Ascending aorta (tissue), 2 donors: ENCODE measurements around the gene P4HA2. TPM values are rescaled to one million over a fixed set of nuclear protein-coding genes. Genes with fewer than 3 reads are reported as not detected.
"Not testable (repeated sequence)": the region's sequence is repeated elsewhere in the genome, so short reads cannot be mapped to it uniquely, and the experiment has no call there.

Source experiments
- DNase-seq, 2 donors: peaks; one replicate each; pipeline ENCODE4 v3.0.0-alpha.2; 2019; ENCODE audit warnings: low spot score in 2 of 2
- H3K27ac ChIP-seq, 2 donors: fragments of 200-600 bp; sonication (generic); one replicate each; pipeline ENCODE4 v1.5.1; 2016 to 2017; ENCODE audit warnings: mild to moderate bottlenecking in 1 of 2
- H3K27me3 ChIP-seq: fragments of 200-600 bp; sonication (generic); one replicate; pipeline ENCODE4 v1.5.1; 2017
- H3K36me3 ChIP-seq, 2 donors: fragments of 200-600 bp; sonication (generic); one replicate each; pipeline ENCODE4 v1.5.1; 2016
- H3K4me1 ChIP-seq, 2 donors: fragments of 200-600 bp; sonication (generic); one replicate each; pipeline ENCODE4 v1.5.1; 2016 to 2017; ENCODE audit warnings: mild to moderate bottlenecking in 1 of 2
- H3K4me3 ChIP-seq, 2 donors: fragments of 200-600 bp; sonication (generic); one replicate each; pipeline ENCODE4 v1.5.1; 2016 to 2017; ENCODE audit warnings: mild to moderate bottlenecking in 1 of 2
- H3K9me3 ChIP-seq, 2 donors: fragments of 200-600 bp; sonication (generic); one replicate each; pipeline ENCODE4 v1.5.1; 2016
- CTCF ChIP-seq, 3 experiments: fragments of 200-600 bp in 2 of 3; fragments of 450-650 bp in 1 of 3; sonication (generic) in 2 of 3; IDR thresholded peaks; one replicate each; pipeline ENCODE4 v1.5.1; 2016 to 2019; ENCODE audit warnings: antibody characterized with exemption in 3 of 3, mild to moderate bottlenecking in 1 of 3, moderate library complexity in 1 of 3
- intact Hi-C: fragments of 100-400 bp; cut with DNase I; formaldehyde crosslinking; loops from one replicate; pipeline ENCODE4 v1.15.1; 2023
- total RNA-seq: library from RNA; depleted of rRNA; stranded (reverse); fragments of >200 nt; gene quantifications from one replicate; pipeline ENCODE4 v1.1.0, GENCODE V29; 2016

Gene P4HA2
- total RNA-seq, 1 donor from 2014 or later = 22.6 TPM

GRCh38 chr5:132176521-132176945 lies 51.1 kb downstream of the P4HA2 start:
- Histone ChIP-seq H3K27me3 (no peaks in the 10 kb centered on the region), H3K36me3 (no peaks in the 10 kb centered on the region), H3K9me3 (no peaks in the 10 kb centered on the region), H3K27ac (no peak overlapping the region), H3K4me1 (no peaks in the 10 kb centered on the region), H3K4me3 (no peak overlapping the region)
- TF ChIP-seq CTCF (IDR thresholded peaks at IDR 0.05) = no peak
- DNase-seq = no peak
- intact Hi-C loops = no loop called here

GRCh38 chr5:132162945-132163344 lies 64.7 kb downstream of the P4HA2 start:
- H3K9me3 ChIP-seq = peaks cover 0 to 5% of the 10 kb centered on the region in 2 donors
- no peak for TF ChIP-seq CTCF (IDR thresholded peaks at IDR 0.05)
- H3K4me3 ChIP-seq = no peak overlapping the region
- H3K27me3 ChIP-seq = no peaks in the 10 kb centered on the region
- H3K27ac ChIP-seq = no peak overlapping the region
- no peaks in the 10 kb centered on the region for H3K4me1 ChIP-seq
- H3K36me3 ChIP-seq = no peaks in the 10 kb centered on the region
- intact Hi-C loops = no loop called here
- DNase-seq = no peak

- H3K9me3 ChIP-seq, intact Hi-C loops, H3K27me3 ChIP-seq: not testable (repeated sequence)
Observed at GRCh38 chr5:132161574-132162326, 65.9 kb downstream of the P4HA2 start.

GRCh38 chr5:132156413-132156812 lies 71.2 kb downstream of the P4HA2 start:
- intact Hi-C loops = no loop called here
- Histone ChIP-seq H3K9me3 (peaks cover 4 to 27% of the 10 kb centered on the region in 2 donors), H3K27ac (no peak overlapping the region), H3K36me3 (no peaks in the 10 kb centered on the region), H3K4me1 (no peaks in the 10 kb centered on the region), H3K27me3 (no peaks in the 10 kb centered on the region), H3K4me3 (no peak overlapping the region)
- DNase-seq = no peak
- TF ChIP-seq CTCF (IDR thresholded peaks at IDR 0.05) = no peak

More at GRCh38 chr5:132161574-132162326, 65.9 kb downstream of the P4HA2 start:
- DNase-seq, H3K4me1 ChIP-seq, H3K4me3 ChIP-seq, H3K36me3 ChIP-seq, H3K27ac ChIP-seq: not testable (repeated sequence)

GRCh38 chr5:132150565-132150964 lies 77.1 kb downstream of the P4HA2 start:
- TF ChIP-seq CTCF (IDR thresholded peaks at IDR 0.05) = no peak
- Histone ChIP-seq H3K4me3 (no peak overlapping the region), H3K36me3 (no peaks in the 10 kb centered on the region), H3K9me3 (peaks cover 0 to 30% of the 10 kb centered on the region in 2 donors), H3K27me3 (no peaks in the 10 kb centered on the region), H3K4me1 (no peaks in the 10 kb centered on the region), H3K27ac (no peak overlapping the region)
- no peak for DNase-seq
- intact Hi-C loops = no loop called here

- intact Hi-C loops = no loop called here
- no peaks in the 10 kb centered on the region for H3K36me3 ChIP-seq
- no peak for DNase-seq
- no peak overlapping the region for H3K27ac ChIP-seq
- no peak overlapping the region for H3K4me3 ChIP-seq
- H3K9me3 ChIP-seq = peaks cover 12 to 32% of the 10 kb centered on the region in 2 donors
- no peak for TF ChIP-seq CTCF (IDR thresholded peaks at IDR 0.05)
- no peaks in the 10 kb centered on the region for H3K27me3 ChIP-seq
- H3K4me1 ChIP-seq = no peaks in the 10 kb centered on the region
Observed at GRCh38 chr5:132147663-132148062, 80.0 kb downstream of the P4HA2 start.

GRCh38 chr5:132145326-132145725 lies 82.3 kb downstream of the P4HA2 start:
- peaks cover 12 to 42% of the 10 kb centered on the region in 2 donors for H3K9me3 ChIP-seq
- H3K4me1 ChIP-seq, H3K27me3 ChIP-seq, DNase-seq, H3K27ac ChIP-seq, H3K4me3 ChIP-seq, H3K36me3 ChIP-seq, intact Hi-C loops: not testable (repeated sequence)
